Spinal cord (tissue), 10 donors: ENCODE results near the gene AUTS2. TPM values are rescaled to one million over a fixed set of nuclear protein-coding genes. Genes with fewer than 3 reads are reported as not detected.

ENCODE experiments used
- DNase-seq, 6 donors: peaks; one replicate each; pipeline versions ENCODE4 v3.0.0 to v3.0.0-alpha.2; 2013 to 2015; ENCODE audit warnings: low spot score in 6 of 6, low read depth in 4 of 6
- H3K27ac ChIP-seq: one replicate; pipeline ENCODE4 v1.5.1; 2013; ENCODE audit warnings: low read depth, low read length, control low read depth
- H3K27me3 ChIP-seq: one replicate; pipeline ENCODE4 v1.6.1; 2013; ENCODE audit warnings: low read length; ENCODE audit not compliant: control insufficient read depth, insufficient read depth
- H3K36me3 ChIP-seq: one replicate; pipeline ENCODE4 v1.6.1; 2013; ENCODE audit warnings: low read length; ENCODE audit not compliant: control insufficient read depth, insufficient read depth
- H3K4me1 ChIP-seq: one replicate; pipeline ENCODE4 v1.6.1; 2013; ENCODE audit warnings: low read length; ENCODE audit not compliant: control insufficient read depth, insufficient read depth
- H3K4me3 ChIP-seq: one replicate; pipeline ENCODE4 v1.5.1; 2013; ENCODE audit warnings: low read depth, low read length, control low read depth
- H3K9me3 ChIP-seq: one replicate; pipeline ENCODE4 v1.6.1; 2013; ENCODE audit warnings: low read length; ENCODE audit not compliant: control insufficient read depth, insufficient read depth
- WGBS: methylation state at CpG from one replicate; pipeline ENCODE4 v1.1.5; 2013; ENCODE audit warnings: missing lambda C conversion rate; ENCODE audit not compliant: insufficient coverage; 5-methylcytosine and 5-hydroxymethylcytosine counted together
- polyA plus RNA-seq, 2 donors: library from polyadenylated mRNA; unstranded; fragments of 120-200 nt; gene quantifications; one replicate each; pipeline ENCODE4 v1.2.1, GENCODE V29; 2013; ENCODE audit not compliant: insufficient read length in 2 of 2
- total RNA-seq, 2 donors: library from RNA; depleted of rRNA in 1 of 2; stranded (reverse); fragments of 120-200 nt in 1 of 2; fragments of >200 nt in 1 of 2; gene quantifications; one replicate each; pipeline versions ENCODE4 v1.2.3 to v1.2.4, GENCODE V29; 2013 to 2014
- donor health status: healthy.

Gene AUTS2
- total and polyA plus RNA-seq, 4 donors: 56.2 to 214 (median 135) TPM

DNA sequence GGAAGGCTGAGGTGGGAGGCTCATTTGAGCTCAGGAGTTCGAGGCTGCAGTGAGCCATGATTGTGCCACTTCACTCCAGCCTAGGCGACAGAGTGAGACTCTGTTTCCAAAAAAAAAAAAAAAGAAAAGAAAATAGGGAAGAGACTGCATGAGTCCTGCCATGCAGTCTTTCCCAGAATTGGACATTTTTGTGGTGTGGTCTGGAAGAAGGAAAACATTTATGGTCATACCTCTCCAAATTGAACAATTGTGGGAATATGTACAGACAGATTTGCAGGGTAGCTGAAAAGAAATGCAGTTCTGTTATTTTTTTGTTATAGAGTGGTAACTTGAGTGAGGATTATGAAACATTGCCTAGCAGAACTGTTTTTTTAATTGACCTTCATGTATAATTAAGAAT is 198.1 kb downstream of the AUTS2 start:
- WGBS: 100% methylated on average over 2 of the region's 2 CpGs
- no peak for DNase-seq
- Histone ChIP-seq H3K9me3 (no peaks in the 10 kb centered on the region), H3K4me1 (no peaks in the 10 kb centered on the region), H3K4me3 (no peak overlapping the region), H3K27me3 (no peaks in the 10 kb centered on the region), H3K27ac (no peak overlapping the region), H3K36me3 (no peaks in the 10 kb centered on the region)

- 98% methylated on average over 4 of the region's 4 CpGs for WGBS
- Histone ChIP-seq H3K27ac (no peak overlapping the region), H3K9me3 (no peaks in the 10 kb centered on the region), H3K36me3 (no peaks in the 10 kb centered on the region), H3K27me3 (no peaks in the 10 kb centered on the region), H3K4me1 (no peaks in the 10 kb centered on the region), H3K4me3 (no peak overlapping the region)
- DNase-seq: no peak
Observed at GRCh38 chr7:69799048-69799697, 200.9 kb downstream of the AUTS2 start.

GRCh38 chr7:69799990-69800389 is 201.7 kb downstream of the AUTS2 start:
- Histone ChIP-seq H3K4me3 (no peak overlapping the region), H3K27me3 (no peaks in the 10 kb centered on the region), H3K4me1 (no peaks in the 10 kb centered on the region), H3K9me3 (no peaks in the 10 kb centered on the region), H3K36me3 (no peaks in the 10 kb centered on the region), H3K27ac (no peak overlapping the region)
- WGBS: no CpG with 5 or more reads among the region's 2 CpGs
- DNase-seq: no peak

DNA sequence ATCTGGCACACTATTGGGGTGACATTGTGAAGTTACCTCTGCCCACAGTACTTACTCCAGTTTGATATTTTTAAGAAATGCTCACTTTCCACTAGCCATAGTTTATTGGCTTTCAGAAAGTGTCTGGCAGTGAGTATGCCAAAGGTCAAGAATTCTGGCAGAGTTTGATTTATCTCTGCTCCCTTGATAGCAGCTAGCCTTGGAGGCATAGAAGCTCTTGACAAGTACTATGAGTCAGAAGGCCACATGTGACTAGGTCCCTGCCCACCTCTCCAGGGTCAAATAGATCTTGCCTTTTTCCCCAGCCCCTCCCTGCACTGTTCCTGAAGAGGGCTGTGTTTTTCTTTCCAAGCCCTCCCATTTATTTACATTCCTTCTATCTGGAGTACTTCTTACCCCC is 202.2 kb downstream of the AUTS2 start:
- Histone ChIP-seq H3K4me3 (no peak overlapping the region), H3K9me3 (no peaks in the 10 kb centered on the region), H3K36me3 (no peaks in the 10 kb centered on the region), H3K27ac (no peak overlapping the region), H3K27me3 (no peaks in the 10 kb centered on the region), H3K4me1 (no peaks in the 10 kb centered on the region)
- DNase-seq: no peak

DNA sequence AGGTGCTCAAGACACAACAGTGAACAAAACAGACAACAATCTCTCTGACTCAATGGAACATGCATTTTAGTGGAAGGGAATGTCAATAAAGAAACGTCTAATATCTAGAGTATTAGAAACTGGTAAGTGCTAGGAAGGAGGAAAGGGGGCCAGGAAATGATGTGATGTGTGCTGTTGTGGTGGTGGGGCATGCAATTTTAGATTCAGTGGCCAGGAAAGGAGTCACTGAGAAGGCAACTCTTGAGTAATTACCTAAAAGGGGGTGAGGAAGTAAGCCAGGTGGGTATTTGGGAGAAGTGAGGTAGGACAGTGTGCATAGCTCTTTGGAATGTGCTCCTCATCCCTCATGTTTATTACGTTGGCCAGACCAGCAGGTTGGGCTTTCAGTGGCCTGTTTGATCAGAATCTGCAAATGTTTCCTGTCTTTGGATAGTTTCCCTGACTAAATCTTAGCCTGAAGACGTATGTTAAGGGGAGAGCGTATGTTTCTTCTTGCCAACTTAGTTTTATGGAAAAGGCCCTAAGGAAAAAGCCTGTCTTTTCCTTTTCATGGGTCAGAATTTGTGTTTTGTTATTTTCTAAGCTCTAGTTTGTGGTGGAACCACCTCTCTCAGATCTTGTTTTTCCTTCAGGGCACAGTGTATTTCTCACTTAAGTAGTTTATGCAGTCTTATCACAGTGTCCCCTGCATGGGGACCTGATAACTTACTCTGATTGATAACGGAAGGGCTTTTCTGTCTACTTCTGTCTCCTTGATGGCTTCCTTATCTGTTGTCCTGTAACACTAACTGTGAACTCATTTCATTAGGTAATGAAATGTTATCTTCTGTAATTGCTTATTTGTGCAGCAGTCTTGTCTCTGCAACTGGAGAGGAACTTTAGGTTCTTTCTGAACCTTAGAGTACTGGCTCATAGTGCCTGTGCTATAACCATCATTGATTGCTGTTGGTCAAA is 203.7 kb downstream of the AUTS2 start:
- no peaks in the 10 kb centered on the region for H3K4me1 ChIP-seq
- H3K4me3 ChIP-seq: no peak overlapping the region
- no peak for DNase-seq
- WGBS: 72% methylated on average over 3 of the region's 5 CpGs
- no peaks in the 10 kb centered on the region for H3K36me3 ChIP-seq
- no peaks in the 10 kb centered on the region for H3K9me3 ChIP-seq
- no peaks in the 10 kb centered on the region for H3K27me3 ChIP-seq
- no peak overlapping the region for H3K27ac ChIP-seq

- DNase-seq: no peak
- no peaks in the 10 kb centered on the region for H3K36me3 ChIP-seq
- no peak overlapping the region for H3K27ac ChIP-seq
- H3K4me1 ChIP-seq: no peaks in the 10 kb centered on the region
- H3K27me3 ChIP-seq: no peaks in the 10 kb centered on the region
- H3K4me3 ChIP-seq: no peak overlapping the region
- H3K9me3 ChIP-seq: no peaks in the 10 kb centered on the region
- no CpG with 5 or more reads among the region's 5 CpGs for WGBS
Observed at GRCh38 chr7:69803699-69804516, 205.6 kb downstream of the AUTS2 start.

GRCh38 chr7:69804962-69805361 is 206.7 kb downstream of the AUTS2 start:
- H3K9me3 ChIP-seq: no peaks in the 10 kb centered on the region
- H3K36me3 ChIP-seq: no peaks in the 10 kb centered on the region
- H3K4me3 ChIP-seq: no peak overlapping the region
- no peaks in the 10 kb centered on the region for H3K4me1 ChIP-seq
- H3K27ac ChIP-seq: no peak overlapping the region
- no peaks in the 10 kb centered on the region for H3K27me3 ChIP-seq
- DNase-seq: no peak
- WGBS: 100% methylated on average over 1 of the region's 2 CpGs

DNA sequence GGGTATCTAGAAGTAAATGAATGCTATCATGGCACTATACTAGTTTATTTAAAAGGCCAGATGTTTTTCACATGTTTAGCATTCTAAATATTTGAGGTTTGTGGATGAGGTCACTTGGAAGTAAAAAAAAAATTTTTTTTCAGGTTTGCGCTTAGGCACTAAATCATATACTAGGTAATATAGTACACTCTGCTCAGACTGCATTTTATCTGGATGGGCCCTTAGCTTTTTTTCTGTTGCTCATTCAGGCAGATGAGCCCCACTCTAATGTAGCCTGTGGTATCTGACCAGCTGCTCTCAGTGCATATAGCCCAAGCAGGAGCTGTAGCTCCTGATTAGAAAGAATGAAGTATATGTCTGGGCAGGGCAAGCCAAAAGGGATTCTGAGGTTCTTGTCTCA is 210.1 kb downstream of the AUTS2 start:
- H3K9me3 ChIP-seq: no peaks in the 10 kb centered on the region
- no peak overlapping the region for H3K4me3 ChIP-seq
- no peaks in the 10 kb centered on the region for H3K4me1 ChIP-seq
- no peak for DNase-seq
- no peaks in the 10 kb centered on the region for H3K27me3 ChIP-seq
- H3K36me3 ChIP-seq: no peaks in the 10 kb centered on the region
- no peak overlapping the region for H3K27ac ChIP-seq
- WGBS: no CpG with 5 or more reads among the region's 1 CpG

GRCh38 chr7:69811476-69812308 is 213.4 kb downstream of the AUTS2 start:
- H3K27me3 ChIP-seq: no peaks in the 10 kb centered on the region
- H3K4me1 ChIP-seq: peaks cover 11% of the 10 kb centered on the region
- WGBS: 77% methylated on average over 5 of the region's 7 CpGs
- H3K36me3 ChIP-seq: no peaks in the 10 kb centered on the region
- no peak overlapping the region for H3K4me3 ChIP-seq
- no peaks in the 10 kb centered on the region for H3K9me3 ChIP-seq
- DNase-seq: peak in 1 of 6 donors; percentile 50
- no peak overlapping the region for H3K27ac ChIP-seq
